A549 (cell line): ENCODE measurements around the gene SUGP1.

Experiments used
- CHD2 ChIP-seq: fragments of 150-350 bp; IDR thresholded peaks from 2 replicates; pipeline ENCODE4 v1.6.1; 2014; ENCODE audit warnings: low read length; ENCODE audit not compliant: partially characterized antibody
- EP300 ChIP-seq, 2 experiments: fragments of >200 bp; sonication (Bioruptor Twin); formaldehyde crosslinking; IDR thresholded peaks; 2 replicates in 1 of 2; 3 replicates in 1 of 2; pipeline ENCODE4 v1.6.1; 2016 to 2017
- POLR2AphosphoS2 ChIP-seq: conservative IDR thresholded peaks from 2 replicates; pipeline ENCODE4 v1.6.1; 2012; ENCODE audit warnings: low read length, improper control_type of control experiment, inconsistent platforms
- TF ChIP-seq, protein P1 (sequence below): fragments of >200 bp; sonication (Bioruptor Twin); formaldehyde crosslinking; IDR thresholded peaks from 3 replicates; pipeline ENCODE4 v1.5.1; 2016

DNA sequence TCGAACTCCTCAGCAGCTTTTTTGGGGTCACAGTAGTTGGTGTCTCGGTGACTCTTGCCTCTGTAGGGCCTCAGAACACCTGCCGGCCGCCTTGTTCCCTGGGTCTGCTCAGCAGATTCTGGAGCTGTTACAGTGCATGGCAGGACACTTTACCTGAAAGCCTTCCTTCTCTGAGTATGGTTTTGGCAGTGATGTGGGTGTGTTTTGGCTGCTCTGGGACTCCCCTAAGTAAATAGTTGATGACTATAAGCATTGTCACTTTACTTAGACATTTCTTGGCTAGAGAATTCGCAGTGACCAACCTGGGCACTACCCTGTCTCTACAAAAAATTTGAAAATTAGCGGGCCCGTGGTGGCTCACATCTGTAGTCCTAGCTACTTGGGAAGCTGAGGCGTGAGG lies 7.4 kb upstream of the SUGP1 start:
- TF ChIP-seq EP300 (IDR thresholded peaks at IDR 0.05) (no peak), POLR2AphosphoS2 (no peak), CHD2 (no peak)
- TF ChIP-seq, protein P1, sequence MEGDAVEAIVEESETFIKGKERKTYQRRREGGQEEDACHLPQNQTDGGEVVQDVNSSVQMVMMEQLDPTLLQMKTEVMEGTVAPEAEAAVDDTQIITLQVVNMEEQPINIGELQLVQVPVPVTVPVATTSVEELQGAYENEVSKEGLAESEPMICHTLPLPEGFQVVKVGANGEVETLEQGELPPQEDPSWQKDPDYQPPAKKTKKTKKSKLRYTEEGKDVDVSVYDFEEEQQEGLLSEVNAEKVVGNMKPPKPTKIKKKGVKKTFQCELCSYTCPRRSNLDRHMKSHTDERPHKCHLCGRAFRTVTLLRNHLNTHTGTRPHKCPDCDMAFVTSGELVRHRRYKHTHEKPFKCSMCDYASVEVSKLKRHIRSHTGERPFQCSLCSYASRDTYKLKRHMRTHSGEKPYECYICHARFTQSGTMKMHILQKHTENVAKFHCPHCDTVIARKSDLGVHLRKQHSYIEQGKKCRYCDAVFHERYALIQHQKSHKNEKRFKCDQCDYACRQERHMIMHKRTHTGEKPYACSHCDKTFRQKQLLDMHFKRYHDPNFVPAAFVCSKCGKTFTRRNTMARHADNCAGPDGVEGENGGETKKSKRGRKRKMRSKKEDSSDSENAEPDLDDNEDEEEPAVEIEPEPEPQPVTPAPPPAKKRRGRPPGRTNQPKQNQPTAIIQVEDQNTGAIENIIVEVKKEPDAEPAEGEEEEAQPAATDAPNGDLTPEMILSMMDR: no peak
